ENCODE data around the gene TSSK1B.

TSSK1B gene

GRCh38 chr5:113397046-113397445, 37.7 kb downstream of the TSSK1B start:
- TF ChIP-seq ZFX (IDR thresholded peaks at IDR 0.05) (no peak), CTCF (conservative IDR thresholded peaks at IDR 0.05) (no peak)
- H3K27ac ChIP-seq, result no peak overlapping the region

- no peak overlapping the region for H3K27ac ChIP-seq
- TF ChIP-seq ZFX (IDR thresholded peaks at IDR 0.05), result no peak
- no peak for TF ChIP-seq CTCF (conservative IDR thresholded peaks at IDR 0.05)
Observed at GRCh38 chr5:113394658-113395057, 40.1 kb downstream of the TSSK1B start.

GRCh38 chr5:113390224-113390623, 44.6 kb downstream of the TSSK1B start:
- TF ChIP-seq CTCF (conservative IDR thresholded peaks at IDR 0.05), result no peak
- TF ChIP-seq ZFX (IDR thresholded peaks at IDR 0.05), result no peak

GRCh38 chr5:113389116-113389515, 45.7 kb downstream of the TSSK1B start:
- TF ChIP-seq ZFX (IDR thresholded peaks at IDR 0.05) (no peak), CTCF (conservative IDR thresholded peaks at IDR 0.05) (no peak)
- H3K27ac ChIP-seq, result no peak overlapping the region

More at GRCh38 chr5:113390224-113390623, 44.6 kb downstream of the TSSK1B start:
- H3K27ac ChIP-seq, result no peak overlapping the region

GRCh38 chr5:113387844-113388243, 46.9 kb downstream of the TSSK1B start:
- no peak overlapping the region for H3K27ac ChIP-seq
- TF ChIP-seq CTCF (conservative IDR thresholded peaks at IDR 0.05) (no peak), ZFX (IDR thresholded peaks at IDR 0.05) (no peak)

- TF ChIP-seq CTCF (conservative IDR thresholded peaks at IDR 0.05) (no peak), ZFX (IDR thresholded peaks at IDR 0.05) (no peak)
- H3K27ac ChIP-seq, result no peak overlapping the region
Observed at GRCh38 chr5:113384782-113385285, 50.0 kb downstream of the TSSK1B start.

GRCh38 chr5:113382731-113383130, 52.1 kb downstream of the TSSK1B start:
- no peak overlapping the region for H3K27ac ChIP-seq

More at GRCh38 chr5:113382731-113383130, 52.1 kb downstream of the TSSK1B start:
- TF ChIP-seq CTCF (conservative IDR thresholded peaks at IDR 0.05) (no peak), ZFX (IDR thresholded peaks at IDR 0.05) (no peak)

Measured in C4-2B (cell line).